GM12878 (cell line): Measurements from ENCODE around the gene MYH9. TPM values are rescaled to one million over a fixed set of nuclear protein-coding genes. Genes with fewer than 3 reads are reported as not detected.

ENCODE experiments used
- CHD1 ChIP-seq: IDR thresholded peaks from 2 replicates; pipeline ENCODE4 v1.6.1; 2012; ENCODE audit warnings: low read depth, low read length, improper control_type of control experiment
- JUNB ChIP-seq: IDR thresholded peaks from 2 replicates; pipeline ENCODE4 v1.6.1; 2016; ENCODE audit warnings: antibody characterized with exemption, mild to moderate bottlenecking
- NR2F1 ChIP-seq: fragments of 450-650 bp; conservative IDR thresholded peaks from 2 replicates; pipeline ENCODE4 v1.6.1; 2017; ENCODE audit warnings: mild to moderate bottlenecking
- POLR2AphosphoS2 ChIP-seq: IDR thresholded peaks from 2 replicates; pipeline ENCODE4 v1.6.1; 2011; ENCODE audit warnings: low read depth, mild to moderate bottlenecking, low read length, improper control_type of control experiment, moderate library complexity
- SMAD1 ChIP-seq: fragments of 450-650 bp; IDR thresholded peaks from 2 replicates; pipeline ENCODE4 v1.6.1; 2018; ENCODE audit warnings: mild to moderate bottlenecking, low read depth; ENCODE audit not compliant: partially characterized antibody
- SMC3 ChIP-seq: IDR thresholded peaks from 2 replicates; pipeline ENCODE4 v1.6.1; 2011; ENCODE audit warnings: low read length, improper control_type of control experiment, borderline replicate concordance
- polyA plus RNA-seq, 11 experiments: library from polyadenylated mRNA; depleted of rRNA in 4 of 11; unstranded in 6 of 11; stranded (reverse) in 5 of 11; fragments of >200 nt; fragmentation: Nextera tagmentation in 4 of 11; fragmentation: Illumina TruSeq in 1 of 11; extraction: Ambion mirVana in 4 of 11; extraction: Trizol in 1 of 11; gene quantifications; 1 replicate in 1 of 11; 2 replicates in 10 of 11; pipeline versions ENCODE4 v1.2.1 to v1.2.3, GENCODE V29; 2011 to 2016; ENCODE audit warnings: inconsistent platforms in 2 of 11, missing spikeins in 2 of 11, low read depth in 1 of 11
- total RNA-seq, 4 experiments: library from RNA; depleted of rRNA in 3 of 4; stranded (reverse); fragments of >200 nt in 3 of 4; fragmentation: Illumina TruSeq in 1 of 4; extraction: Trizol in 1 of 4; gene quantifications; 2 replicates each; pipeline versions ENCODE4 v1.2.1 to v1.2.3, GENCODE V29; 2013 to 2021
- TF ChIP-seq, protein P1 (sequence below): IDR thresholded peaks from 2 replicates; pipeline ENCODE4 v1.6.1; 2012; ENCODE audit warnings: improper control_type of control experiment, low read depth, low read length; ENCODE audit not compliant: insufficient replicate concordance
- TF ChIP-seq, protein P2 (sequence below): IDR thresholded peaks from 2 replicates; pipeline ENCODE4 v1.6.1; 2011; ENCODE audit warnings: borderline replicate concordance, low read depth, mild to moderate bottlenecking, moderate library complexity, mixed read lengths, low read length; ENCODE audit not compliant: insufficient read depth; ENCODE audit errors: extremely low read length
- TF ChIP-seq, protein P3 (sequence below): IDR thresholded peaks from 2 replicates; pipeline ENCODE4 v1.6.1; 2011; ENCODE audit warnings: borderline replicate concordance, low read depth, mild to moderate bottlenecking, moderate library complexity, low read length; ENCODE audit not compliant: insufficient read depth, poor library complexity, severe bottlenecking
- TF ChIP-seq, protein P4 (sequence below): IDR thresholded peaks from 2 replicates; pipeline ENCODE4 v1.6.1; 2012; ENCODE audit warnings: mild to moderate bottlenecking, low read depth, low read length
- TF ChIP-seq, protein P5 (sequence below): IDR thresholded peaks from 2 replicates; pipeline ENCODE4 v1.6.1; 2011; ENCODE audit warnings: low read depth, low read length, improper control_type of control experiment, borderline replicate concordance

The MYH9 gene
- total and polyA plus RNA-seq, 10 of the 15 experiments (the other 5 are each of a cell fraction or from before 2014, with no cell fraction given) = 5.1 to 525 (median 145) TPM

DNA sequence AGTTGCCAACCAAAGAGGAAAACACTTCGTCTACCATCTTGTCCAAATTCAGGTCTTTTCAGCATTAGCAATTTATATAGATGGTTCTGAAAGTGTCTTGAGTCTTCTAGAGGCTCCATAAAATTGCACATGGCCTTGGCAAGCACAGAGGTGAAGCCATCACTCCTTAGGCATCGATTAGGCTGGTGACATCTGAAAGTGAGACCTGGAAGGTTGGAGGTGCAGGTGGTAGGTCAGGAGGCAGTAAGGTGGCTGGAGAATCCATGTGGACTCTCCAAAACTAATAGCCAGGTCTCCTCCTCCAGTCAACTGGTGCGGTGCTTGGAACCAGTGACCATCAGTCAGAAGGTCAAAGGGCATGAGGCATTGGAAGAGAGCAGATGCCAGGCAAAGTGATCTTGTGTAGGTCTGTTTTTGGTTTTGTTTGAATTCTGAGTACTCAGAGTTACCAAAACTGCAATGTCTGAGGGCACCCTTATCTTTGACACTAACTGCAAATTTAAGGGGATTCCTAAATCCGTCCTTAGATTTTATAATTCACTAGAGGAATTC, 141.9 kb downstream of the MYH9 start (continued):
- TF ChIP-seq, protein P1, sequence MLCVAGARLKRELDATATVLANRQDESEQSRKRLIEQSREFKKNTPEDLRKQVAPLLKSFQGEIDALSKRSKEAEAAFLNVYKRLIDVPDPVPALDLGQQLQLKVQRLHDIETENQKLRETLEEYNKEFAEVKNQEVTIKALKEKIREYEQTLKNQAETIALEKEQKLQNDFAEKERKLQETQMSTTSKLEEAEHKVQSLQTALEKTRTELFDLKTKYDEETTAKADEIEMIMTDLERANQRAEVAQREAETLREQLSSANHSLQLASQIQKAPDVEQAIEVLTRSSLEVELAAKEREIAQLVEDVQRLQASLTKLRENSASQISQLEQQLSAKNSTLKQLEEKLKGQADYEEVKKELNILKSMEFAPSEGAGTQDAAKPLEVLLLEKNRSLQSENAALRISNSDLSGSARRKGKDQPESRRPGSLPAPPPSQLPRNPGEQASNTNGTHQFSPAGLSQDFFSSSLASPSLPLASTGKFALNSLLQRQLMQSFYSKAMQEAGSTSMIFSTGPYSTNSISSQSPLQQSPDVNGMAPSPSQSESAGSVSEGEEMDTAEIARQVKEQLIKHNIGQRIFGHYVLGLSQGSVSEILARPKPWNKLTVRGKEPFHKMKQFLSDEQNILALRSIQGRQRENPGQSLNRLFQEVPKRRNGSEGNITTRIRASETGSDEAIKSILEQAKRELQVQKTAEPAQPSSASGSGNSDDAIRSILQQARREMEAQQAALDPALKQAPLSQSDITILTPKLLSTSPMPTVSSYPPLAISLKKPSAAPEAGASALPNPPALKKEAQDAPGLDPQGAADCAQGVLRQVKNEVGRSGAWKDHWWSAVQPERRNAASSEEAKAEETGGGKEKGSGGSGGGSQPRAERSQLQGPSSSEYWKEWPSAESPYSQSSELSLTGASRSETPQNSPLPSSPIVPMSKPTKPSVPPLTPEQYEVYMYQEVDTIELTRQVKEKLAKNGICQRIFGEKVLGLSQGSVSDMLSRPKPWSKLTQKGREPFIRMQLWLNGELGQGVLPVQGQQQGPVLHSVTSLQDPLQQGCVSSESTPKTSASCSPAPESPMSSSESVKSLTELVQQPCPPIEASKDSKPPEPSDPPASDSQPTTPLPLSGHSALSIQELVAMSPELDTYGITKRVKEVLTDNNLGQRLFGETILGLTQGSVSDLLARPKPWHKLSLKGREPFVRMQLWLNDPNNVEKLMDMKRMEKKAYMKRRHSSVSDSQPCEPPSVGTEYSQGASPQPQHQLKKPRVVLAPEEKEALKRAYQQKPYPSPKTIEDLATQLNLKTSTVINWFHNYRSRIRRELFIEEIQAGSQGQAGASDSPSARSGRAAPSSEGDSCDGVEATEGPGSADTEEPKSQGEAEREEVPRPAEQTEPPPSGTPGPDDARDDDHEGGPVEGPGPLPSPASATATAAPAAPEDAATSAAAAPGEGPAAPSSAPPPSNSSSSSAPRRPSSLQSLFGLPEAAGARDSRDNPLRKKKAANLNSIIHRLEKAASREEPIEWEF = no peak
- TF ChIP-seq SMC3 = no peak
- TF ChIP-seq, protein P2, sequence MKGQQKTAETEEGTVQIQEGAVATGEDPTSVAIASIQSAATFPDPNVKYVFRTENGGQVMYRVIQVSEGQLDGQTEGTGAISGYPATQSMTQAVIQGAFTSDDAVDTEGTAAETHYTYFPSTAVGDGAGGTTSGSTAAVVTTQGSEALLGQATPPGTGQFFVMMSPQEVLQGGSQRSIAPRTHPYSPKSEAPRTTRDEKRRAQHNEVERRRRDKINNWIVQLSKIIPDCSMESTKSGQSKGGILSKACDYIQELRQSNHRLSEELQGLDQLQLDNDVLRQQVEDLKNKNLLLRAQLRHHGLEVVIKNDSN = no peak
- TF ChIP-seq POLR2AphosphoS2 = no peak
- no peak for TF ChIP-seq NR2F1
- no peak for TF ChIP-seq JUNB
- TF ChIP-seq CHD1 = no peak
- TF ChIP-seq, protein P3, sequence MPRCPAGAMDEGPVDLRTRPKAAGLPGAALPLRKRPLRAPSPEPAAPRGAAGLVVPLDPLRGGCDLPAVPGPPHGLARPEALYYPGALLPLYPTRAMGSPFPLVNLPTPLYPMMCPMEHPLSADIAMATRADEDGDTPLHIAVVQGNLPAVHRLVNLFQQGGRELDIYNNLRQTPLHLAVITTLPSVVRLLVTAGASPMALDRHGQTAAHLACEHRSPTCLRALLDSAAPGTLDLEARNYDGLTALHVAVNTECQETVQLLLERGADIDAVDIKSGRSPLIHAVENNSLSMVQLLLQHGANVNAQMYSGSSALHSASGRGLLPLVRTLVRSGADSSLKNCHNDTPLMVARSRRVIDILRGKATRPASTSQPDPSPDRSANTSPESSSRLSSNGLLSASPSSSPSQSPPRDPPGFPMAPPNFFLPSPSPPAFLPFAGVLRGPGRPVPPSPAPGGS = no peak
- TF ChIP-seq, protein P4, sequence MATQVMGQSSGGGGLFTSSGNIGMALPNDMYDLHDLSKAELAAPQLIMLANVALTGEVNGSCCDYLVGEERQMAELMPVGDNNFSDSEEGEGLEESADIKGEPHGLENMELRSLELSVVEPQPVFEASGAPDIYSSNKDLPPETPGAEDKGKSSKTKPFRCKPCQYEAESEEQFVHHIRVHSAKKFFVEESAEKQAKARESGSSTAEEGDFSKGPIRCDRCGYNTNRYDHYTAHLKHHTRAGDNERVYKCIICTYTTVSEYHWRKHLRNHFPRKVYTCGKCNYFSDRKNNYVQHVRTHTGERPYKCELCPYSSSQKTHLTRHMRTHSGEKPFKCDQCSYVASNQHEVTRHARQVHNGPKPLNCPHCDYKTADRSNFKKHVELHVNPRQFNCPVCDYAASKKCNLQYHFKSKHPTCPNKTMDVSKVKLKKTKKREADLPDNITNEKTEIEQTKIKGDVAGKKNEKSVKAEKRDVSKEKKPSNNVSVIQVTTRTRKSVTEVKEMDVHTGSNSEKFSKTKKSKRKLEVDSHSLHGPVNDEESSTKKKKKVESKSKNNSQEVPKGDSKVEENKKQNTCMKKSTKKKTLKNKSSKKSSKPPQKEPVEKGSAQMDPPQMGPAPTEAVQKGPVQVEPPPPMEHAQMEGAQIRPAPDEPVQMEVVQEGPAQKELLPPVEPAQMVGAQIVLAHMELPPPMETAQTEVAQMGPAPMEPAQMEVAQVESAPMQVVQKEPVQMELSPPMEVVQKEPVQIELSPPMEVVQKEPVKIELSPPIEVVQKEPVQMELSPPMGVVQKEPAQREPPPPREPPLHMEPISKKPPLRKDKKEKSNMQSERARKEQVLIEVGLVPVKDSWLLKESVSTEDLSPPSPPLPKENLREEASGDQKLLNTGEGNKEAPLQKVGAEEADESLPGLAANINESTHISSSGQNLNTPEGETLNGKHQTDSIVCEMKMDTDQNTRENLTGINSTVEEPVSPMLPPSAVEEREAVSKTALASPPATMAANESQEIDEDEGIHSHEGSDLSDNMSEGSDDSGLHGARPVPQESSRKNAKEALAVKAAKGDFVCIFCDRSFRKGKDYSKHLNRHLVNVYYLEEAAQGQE = no peak
- TF ChIP-seq SMAD1 = no peak
- TF ChIP-seq, protein P5, sequence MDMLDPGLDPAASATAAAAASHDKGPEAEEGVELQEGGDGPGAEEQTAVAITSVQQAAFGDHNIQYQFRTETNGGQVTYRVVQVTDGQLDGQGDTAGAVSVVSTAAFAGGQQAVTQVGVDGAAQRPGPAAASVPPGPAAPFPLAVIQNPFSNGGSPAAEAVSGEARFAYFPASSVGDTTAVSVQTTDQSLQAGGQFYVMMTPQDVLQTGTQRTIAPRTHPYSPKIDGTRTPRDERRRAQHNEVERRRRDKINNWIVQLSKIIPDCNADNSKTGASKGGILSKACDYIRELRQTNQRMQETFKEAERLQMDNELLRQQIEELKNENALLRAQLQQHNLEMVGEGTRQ = no peak
